ENCODE measurements around the gene FZD4. TPM values are rescaled to one million over a fixed set of nuclear protein-coding genes. Genes with fewer than 3 reads are reported as not detected.

FZD4 gene
- total RNA-seq, 2 experiments from 2014 or later: not detected

Other genes starting within 250 kb of the FZD4 start
- gene PRSS23, start 154.9 kb downstream of the FZD4 start, total RNA-seq: under 1 TPM in 1 of 2 experiments, not detected in 1; 0.16 TPM
- 10 to 100 TPM; 37.2 to 39.8 TPM for gene TMEM135, start 82.5 kb upstream of the FZD4 start, total RNA-seq